ENCODE measurements around the gene ZC2HC1B.

GRCh38 chr6:143872201-143872600 lies 7.9 kb downstream of the ZC2HC1B start:
- no peak for TF ChIP-seq CTCF (IDR thresholded peaks at IDR 0.05; ENCODE audit: low read depth, low read length, poor library complexity, severe bottlenecking)
- TF ChIP-seq EZH2phosphoT487 (IDR thresholded peaks at IDR 0.05; ENCODE audit: borderline replicate concordance, low read length) = no peak

Data from DOHH2 (cell line).